ENCODE measurements around the gene MAPT. TPM values are rescaled to one million over a fixed set of nuclear protein-coding genes. Genes with fewer than 3 reads are reported as not detected.

Gene MAPT
- total and polyA plus RNA-seq, 2 of the 4 experiments (the other 2 are of a cell fraction) = 0.18 to 0.19 TPM

DNA sequence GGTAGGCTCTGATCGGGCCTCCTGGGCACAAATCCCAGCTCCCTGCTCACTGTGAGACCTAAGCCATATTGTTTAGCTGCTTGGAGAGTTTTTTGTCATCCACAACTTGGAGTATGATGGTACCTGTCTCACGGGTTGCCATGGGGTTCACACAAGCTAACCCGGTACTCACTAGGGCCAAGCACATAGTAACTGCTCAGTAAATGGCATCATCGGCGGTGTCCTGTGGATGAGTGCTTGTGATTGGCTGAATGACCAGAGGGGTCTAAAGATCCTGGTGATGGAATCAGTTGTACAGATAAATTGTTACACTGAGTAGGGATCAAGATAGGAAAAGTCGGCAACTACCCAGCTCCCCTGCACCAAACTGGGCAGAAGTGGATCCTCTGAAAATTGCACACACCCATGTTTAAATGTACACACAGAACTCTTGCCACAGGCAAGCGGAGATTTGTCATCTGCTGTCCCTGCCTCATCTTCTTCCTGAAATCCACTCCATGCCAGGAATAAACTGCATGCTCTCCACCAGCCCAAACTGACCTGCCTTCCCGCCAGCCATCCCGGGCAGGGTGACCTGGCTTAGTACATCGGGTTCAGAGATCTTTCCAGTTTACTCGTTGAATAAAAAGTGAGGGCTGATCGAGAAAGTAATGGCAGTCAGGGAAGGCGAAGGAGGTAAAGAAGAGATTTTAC, 6.5 kb downstream of the MAPT start:
- Histone ChIP-seq H3K36me3 (ENCODE audit: control insufficient read depth, insufficient read depth, low read length) (no peaks in the 10 kb centered on the region), H3K14ac (replicated peaks; ENCODE audit: low read depth, low read length) (no peak overlapping the region), H2BK5ac (ENCODE audit: low read depth, low read length, poor library complexity, severe bottlenecking) (no peak overlapping the region), H2BK20ac (ENCODE audit: low read depth, low read length) (no peak overlapping the region), H3K79me1 (ENCODE audit: low read depth in 1 of 2, low read length in 2 of 2) (no peaks in the 10 kb centered on the region), H3K9me3 (ENCODE audit: control insufficient read depth, insufficient read depth, low read length) (no peaks in the 10 kb centered on the region), H4K91ac (ENCODE audit: insufficient read depth, low read depth, low read length) (no peak overlapping the region), H3K27me3 (ENCODE audit: control insufficient read depth, insufficient read depth, low read length) (peaks cover 62% of the 10 kb centered on the region), H2AK5ac (ENCODE audit: low read depth, low read length) (no peak overlapping the region), H3K4me2 (ENCODE audit: low read depth, low read length) (no peak overlapping the region), H2BK15ac (ENCODE audit: low read depth, low read length) (no peak overlapping the region), H3K9me1 (ENCODE audit: insufficient read depth, low read length) (no peaks in the 10 kb centered on the region), H4K8ac (ENCODE audit: low read depth in 2 of 2, low read length in 2 of 2) (no peak overlapping the region), H3K9ac (ENCODE audit: low read depth, low read length) (no peak overlapping the region), H3K4me1 (ENCODE audit: control insufficient read depth, insufficient read depth, low read length) (no peaks in the 10 kb centered on the region), H3K23ac (ENCODE audit: low read depth, low read length) (no peak overlapping the region), H3K56ac (ENCODE audit: extremely low read depth, insufficient read depth, low read length) (no peak overlapping the region), H4K5ac (ENCODE audit: low read depth, low read length) (no peak overlapping the region), H2AK9ac (replicated peaks; ENCODE audit: low read depth, low read length, poor library complexity) (no peak overlapping the region), H2BK120ac (ENCODE audit: low read depth, low read length) (no peak overlapping the region), H2AFZ (replicated peaks; ENCODE audit: low read length, poor library complexity) (no peak overlapping the region), H3K18ac (ENCODE audit: low read depth, low read length) (no peak overlapping the region), H4K20me1 (ENCODE audit: insufficient read depth, low read length) (no peaks in the 10 kb centered on the region), H3K27ac (ENCODE audit: insufficient read depth, low read length) (no peak overlapping the region), H3K4ac (ENCODE audit: low read depth, low read length) (no peak overlapping the region), H3K4me3 (ENCODE audit: insufficient read depth, low read depth, low read length) (no peak overlapping the region)
- no peak for TF ChIP-seq CHD1 (IDR thresholded peaks at IDR 0.05; ENCODE audit: low read depth, low read length)
- TF ChIP-seq, protein P1, sequence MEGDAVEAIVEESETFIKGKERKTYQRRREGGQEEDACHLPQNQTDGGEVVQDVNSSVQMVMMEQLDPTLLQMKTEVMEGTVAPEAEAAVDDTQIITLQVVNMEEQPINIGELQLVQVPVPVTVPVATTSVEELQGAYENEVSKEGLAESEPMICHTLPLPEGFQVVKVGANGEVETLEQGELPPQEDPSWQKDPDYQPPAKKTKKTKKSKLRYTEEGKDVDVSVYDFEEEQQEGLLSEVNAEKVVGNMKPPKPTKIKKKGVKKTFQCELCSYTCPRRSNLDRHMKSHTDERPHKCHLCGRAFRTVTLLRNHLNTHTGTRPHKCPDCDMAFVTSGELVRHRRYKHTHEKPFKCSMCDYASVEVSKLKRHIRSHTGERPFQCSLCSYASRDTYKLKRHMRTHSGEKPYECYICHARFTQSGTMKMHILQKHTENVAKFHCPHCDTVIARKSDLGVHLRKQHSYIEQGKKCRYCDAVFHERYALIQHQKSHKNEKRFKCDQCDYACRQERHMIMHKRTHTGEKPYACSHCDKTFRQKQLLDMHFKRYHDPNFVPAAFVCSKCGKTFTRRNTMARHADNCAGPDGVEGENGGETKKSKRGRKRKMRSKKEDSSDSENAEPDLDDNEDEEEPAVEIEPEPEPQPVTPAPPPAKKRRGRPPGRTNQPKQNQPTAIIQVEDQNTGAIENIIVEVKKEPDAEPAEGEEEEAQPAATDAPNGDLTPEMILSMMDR (conservative IDR thresholded peaks at IDR 0.05; ENCODE audit: low read depth, low read length) = no peak
- no peak for TF ChIP-seq NFE2L2 (IDR thresholded peaks at IDR 0.05; ENCODE audit: low read depth, low read length)
- TF ChIP-seq MXI1 (IDR thresholded peaks at IDR 0.05; ENCODE audit: borderline replicate concordance, low read depth, low read length) = no peak
- TF ChIP-seq, protein P2, sequence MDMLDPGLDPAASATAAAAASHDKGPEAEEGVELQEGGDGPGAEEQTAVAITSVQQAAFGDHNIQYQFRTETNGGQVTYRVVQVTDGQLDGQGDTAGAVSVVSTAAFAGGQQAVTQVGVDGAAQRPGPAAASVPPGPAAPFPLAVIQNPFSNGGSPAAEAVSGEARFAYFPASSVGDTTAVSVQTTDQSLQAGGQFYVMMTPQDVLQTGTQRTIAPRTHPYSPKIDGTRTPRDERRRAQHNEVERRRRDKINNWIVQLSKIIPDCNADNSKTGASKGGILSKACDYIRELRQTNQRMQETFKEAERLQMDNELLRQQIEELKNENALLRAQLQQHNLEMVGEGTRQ (IDR thresholded peaks at IDR 0.05; ENCODE audit: low read depth, low read length) = no peak
- no peak for TF ChIP-seq FOS (IDR thresholded peaks at IDR 0.05; ENCODE audit: low read depth, low read length)
- TF ChIP-seq MAZ (IDR thresholded peaks at IDR 0.05; ENCODE audit: borderline replicate concordance, low read depth, low read length) = no peak
- no peak for TF ChIP-seq RFX5 (IDR thresholded peaks at IDR 0.05; ENCODE audit: low read depth, low read length)
- TF ChIP-seq RCOR1 (IDR thresholded peaks at IDR 0.05; ENCODE audit: insufficient replicate concordance, low read length) = no peak
- intact Hi-C loops (cut with micrococcal nuclease) (no loop called here), in situ Hi-C loops (cut with MboI; ENCODE audit: low sequenced_read_pairs) (no loop called here), dilution Hi-C loops (cut with HindIII; ENCODE audit: low sequenced_read_pairs, unreplicated experiment) (no loop called here)
- ChIA-PET CTCF (no interaction called here), POLR2A (ENCODE audit: unreplicated experiment) (no interaction called here)
- no peak for ATAC-seq (ENCODE audit: low read depth)
- WGBS, 2 experiments (ENCODE audit: extremely low coverage in 2 of 2, insufficient read length in 1 of 2) = 77% methylated on average over 5 of the region's 13 CpGs; no CpG with 5 or more reads in 1 of the 2 experiments
- BruUV-seq (replicated peaks) = no TSS peak
- no peak for DNase-seq

All from IMR-90 (cell line).